HG03280 (cell line): ENCODE measurements around the gene APOBEC2.

Source experiments
- ATAC-seq: cut with Tn5 transposase; IDR thresholded peaks from one replicate; pipeline ENCODE4 v1.9.1; 2021; ENCODE audit warnings: mild to moderate bottlenecking, moderate library complexity; ENCODE audit not compliant: unreplicated experiment

Gene APOBEC2

GRCh38 chr6:41037107-41037900, 15.7 kb upstream of the APOBEC2 start:
- ATAC-seq, result no peak

DNA sequence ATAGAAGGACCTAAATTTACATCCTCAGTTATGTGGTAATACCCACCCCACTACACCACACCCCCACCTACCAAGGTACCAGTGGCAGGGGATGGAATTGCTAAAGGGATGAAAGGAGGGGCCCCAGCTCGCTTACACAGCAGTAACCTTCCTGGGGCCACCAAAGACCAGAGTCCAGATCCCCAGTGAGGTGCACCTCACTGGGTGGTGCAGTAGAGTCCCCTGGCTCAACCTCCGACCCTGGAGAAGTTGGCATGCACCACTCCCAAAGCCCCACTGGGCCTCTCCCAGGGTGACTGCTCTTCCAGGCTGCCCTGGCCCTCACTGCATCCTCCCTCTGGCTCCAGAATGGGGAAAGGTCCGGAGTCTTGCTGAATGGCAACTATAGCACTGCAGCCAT, 14.8 kb upstream of the APOBEC2 start:
- no peak for ATAC-seq

DNA sequence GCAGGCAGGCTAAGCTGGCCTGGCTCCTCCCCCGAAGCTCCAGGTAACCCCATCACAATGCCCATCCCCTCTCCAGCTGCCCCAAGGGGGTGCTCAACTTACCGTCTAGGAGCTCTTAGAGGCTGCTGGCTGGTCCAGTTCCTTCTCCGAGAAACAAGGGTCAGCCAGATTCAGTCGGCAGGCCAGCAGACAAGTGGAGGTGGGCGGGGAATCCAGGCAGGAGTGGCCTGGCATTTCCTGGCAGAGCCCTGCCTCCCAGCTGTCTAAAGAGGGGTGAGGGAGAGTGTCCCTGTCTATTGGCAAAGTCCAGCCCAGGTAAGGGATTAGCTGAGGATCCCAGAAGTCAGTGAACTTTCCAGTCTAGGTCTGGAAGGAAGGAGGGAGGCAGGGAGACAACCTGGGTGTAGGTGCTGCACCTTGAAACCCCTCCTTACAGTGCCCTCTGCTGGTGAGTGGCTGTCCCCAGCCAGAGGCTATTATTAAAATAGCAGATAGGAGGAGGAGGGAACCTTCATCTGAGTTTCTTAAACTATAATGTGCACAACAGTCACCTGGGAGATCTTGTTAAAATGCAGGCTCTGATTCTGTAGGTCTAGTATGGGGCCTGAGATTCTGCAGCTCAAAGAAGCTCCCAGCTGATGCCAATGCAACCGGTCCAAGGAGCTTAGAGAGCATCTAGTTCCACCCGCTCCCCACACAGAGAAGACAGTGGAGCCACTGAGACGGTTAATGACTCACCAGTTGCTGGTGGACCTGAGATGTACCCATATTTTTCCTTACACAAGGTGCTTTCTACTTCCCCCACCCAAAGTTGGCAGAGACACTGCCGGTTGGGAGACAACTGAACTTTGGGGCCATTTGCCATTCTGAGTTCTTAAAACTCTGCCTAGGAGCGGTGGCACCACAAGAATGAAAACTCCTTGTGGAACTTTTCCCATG, 13.7 kb upstream of the APOBEC2 start, which contains the start of gene UNC5CL:
UNC5CL (minus strand) TSS at position 162 of the 939 bp plus-strand sequence. CDS start 4,147 bp downstream, outside the sequence.
- ATAC-seq, result no peak

DNA sequence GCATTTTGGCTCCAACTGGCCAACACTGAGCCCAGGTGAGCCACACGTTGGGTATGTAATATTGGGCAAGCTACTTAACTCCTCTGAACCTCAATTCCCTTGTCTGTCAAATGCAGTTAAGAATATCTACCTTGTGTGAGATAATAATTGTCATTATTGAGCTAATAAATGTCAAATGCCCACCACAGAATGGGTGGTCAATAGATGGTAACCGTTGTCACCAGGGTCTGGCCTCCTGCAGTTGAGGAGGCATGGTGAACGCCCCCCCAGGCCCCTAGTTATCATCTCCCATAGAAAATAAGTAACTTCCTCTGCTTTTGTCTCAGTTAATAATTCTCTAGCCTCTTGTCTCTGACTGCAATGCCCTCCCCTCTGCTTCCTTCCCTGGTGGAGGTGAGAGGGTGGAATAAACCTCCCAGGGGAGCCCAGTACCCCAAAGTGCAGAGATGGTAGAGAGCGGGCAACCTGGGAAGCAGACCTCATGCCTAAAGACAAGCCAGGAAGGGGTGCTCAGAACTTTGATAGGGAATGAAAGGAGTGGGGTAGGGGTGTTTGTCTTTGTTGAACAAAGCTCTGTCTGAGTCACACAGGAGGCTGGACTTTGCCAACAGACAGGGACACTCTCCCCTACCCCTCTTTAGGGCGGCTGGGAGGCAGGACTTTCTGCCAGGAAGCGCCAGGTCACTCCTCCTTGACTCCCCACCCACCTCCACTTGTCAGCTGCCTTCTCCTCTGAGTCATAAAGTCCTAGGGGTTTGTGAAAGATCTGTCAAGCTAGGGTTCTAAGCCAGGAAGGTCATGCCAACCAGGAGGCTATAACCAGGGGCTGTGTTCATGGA, 12.7 kb upstream of the APOBEC2 start:
- ATAC-seq, result no peak

DNA sequence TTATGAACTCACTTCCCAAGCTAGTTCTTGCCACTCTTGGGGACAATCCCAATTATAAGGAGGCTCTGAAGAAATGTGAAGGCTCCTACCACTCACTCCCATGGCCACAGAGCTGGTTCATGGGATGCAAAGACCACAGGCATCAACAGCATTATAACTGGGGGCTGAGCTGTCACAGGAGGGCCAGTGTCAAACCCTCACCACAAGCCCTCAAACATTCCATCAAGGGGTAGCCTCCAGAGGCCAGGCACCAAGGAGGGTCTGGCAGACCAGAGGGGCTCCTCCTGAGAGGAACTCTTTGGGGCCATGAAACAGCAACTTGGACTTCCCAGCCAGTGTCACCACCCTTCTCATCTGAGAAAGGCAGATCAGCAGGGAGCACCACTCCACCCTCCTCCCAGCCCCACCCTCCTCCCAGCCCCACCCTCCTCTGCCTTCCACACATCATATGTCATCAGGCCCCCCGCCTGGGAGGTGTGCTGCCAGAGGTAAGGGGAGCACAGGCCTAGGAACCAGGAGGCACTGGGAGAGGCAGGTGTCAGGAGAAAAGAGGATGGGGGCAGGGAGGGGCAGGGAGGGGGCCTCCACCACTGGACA, 12.0 kb upstream of the APOBEC2 start:
- no peak for ATAC-seq

GRCh38 chr6:41042226-41043055, 10.6 kb upstream of the APOBEC2 start, which contains the start of gene TSPO2:
Gene TSPO2, plus strand, starts transcription at chr6:41042467. Its CDS starts 519 bp downstream, at chr6:41042986.
- no peak for ATAC-seq

GRCh38 chr6:41043151-41043550, 9.9 kb upstream of the APOBEC2 start:
- ATAC-seq, result no peak

DNA sequence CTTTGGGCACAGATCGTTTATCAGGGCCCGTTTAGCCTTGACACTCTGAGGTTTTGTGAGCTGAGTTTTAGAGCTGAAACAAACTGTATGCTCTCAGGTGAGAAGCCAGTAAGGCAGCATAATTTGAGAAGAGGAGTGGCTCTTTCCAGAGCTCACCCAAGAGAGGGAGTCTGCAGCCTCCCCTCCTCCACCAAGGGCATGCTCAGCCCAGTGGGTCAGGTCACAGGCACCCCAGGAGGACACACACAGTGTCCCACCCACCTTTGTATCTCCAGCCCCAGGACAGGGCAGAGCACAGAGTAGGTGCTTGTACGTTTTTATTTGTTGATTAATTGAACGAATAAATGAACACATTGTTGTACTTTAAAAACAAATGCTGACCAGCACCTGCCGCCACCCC, 7.3 kb upstream of the APOBEC2 start:
- no peak for ATAC-seq

- ATAC-seq, result no peak
These were observed 6.9 kb upstream of the APOBEC2 start for GRCh38 chr6:41046084-41046483.

DNA sequence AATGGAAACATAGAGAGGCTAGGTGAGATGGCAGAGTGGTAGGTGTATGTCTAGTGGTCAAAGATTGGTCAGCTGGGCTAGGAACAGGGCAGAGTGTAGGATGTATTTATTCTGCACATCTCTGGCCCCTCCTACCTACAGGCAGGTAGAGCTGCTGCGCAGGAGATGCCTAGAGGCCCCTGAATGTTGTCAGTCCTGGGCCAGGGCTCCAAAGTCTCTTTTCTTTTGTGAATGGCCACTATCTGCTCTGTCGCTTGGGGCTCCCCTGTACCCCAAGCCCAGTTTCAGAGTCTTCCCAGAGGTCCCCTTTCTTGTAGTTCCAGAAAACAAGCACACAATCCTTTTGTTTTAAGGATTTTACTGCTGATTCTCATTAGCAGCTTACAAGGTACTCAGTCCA, 5.7 kb upstream of the APOBEC2 start:
- no peak for ATAC-seq

- no peak for ATAC-seq
These were observed 5.0 kb upstream of the APOBEC2 start for GRCh38 chr6:41047745-41048732.

DNA sequence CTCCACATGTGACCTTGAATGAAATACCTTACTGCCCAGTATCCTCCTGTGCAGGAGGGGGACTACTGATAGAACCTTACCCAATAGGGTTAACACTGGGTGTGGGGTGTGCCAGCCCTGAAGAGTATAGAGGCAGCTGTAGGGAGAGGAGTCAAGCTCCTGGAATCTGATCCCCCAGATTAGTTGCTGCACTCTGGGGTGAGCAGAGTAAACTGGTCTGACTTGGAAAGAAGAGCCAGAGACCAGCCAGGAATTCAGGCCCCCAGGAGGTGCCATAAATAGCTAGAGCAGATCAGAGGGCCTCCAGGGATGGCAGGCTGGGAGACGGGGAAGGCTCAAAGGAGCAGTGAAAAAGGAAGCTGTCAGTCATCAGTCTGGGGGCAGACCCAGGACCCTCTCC, 3.5 kb upstream of the APOBEC2 start:
- no peak for ATAC-seq

- no peak for ATAC-seq
These were observed 3.0 kb upstream of the APOBEC2 start for GRCh38 chr6:41049955-41050354.

GRCh38 chr6:41050536-41050935, 2.5 kb upstream of the APOBEC2 start:
- no peak for ATAC-seq

DNA sequence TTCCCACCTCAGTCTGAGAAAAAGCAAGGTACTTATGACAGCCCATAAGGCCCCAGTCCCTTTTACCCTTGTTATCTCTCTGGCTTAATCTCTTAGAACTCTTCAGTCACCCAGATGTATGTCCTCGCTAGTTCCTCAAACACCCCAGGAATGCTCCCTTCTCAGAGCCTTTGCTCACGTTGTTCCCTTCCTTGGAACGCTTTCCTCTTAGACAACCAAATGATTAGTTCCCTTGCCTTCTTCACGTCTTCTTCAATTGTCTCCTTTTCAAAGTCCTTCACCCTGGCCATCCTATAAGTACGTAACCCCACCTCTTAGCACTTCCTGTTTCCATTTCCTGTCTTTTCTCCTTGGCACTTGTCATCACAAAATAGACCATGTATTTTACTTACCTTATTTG, 1.1 kb upstream of the APOBEC2 start:
- ATAC-seq, result no peak

GRCh38 chr6:41054511-41054910, 1.5 kb downstream of the APOBEC2 start:
- no peak for ATAC-seq

DNA sequence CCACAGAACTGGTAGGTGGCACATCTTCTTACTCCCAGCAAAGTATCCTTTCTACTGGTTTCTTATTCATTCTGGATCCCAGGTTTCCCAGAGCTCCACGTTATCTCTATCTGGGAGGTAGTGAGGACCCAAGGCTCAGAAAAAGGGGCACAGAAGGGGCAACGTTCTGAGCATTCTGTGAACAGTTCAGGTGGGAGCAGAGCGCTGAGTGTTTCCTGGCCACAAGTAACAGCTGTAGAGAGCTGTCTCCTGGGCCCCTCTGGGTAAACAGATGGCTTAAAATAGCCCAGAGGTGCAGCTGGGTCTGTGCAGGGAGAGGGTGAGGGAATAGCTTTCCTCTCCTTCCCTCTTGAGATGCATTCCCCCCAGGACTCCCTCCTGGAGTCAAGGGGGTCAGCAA, 2.1 kb downstream of the APOBEC2 start:
- no peak for ATAC-seq

DNA sequence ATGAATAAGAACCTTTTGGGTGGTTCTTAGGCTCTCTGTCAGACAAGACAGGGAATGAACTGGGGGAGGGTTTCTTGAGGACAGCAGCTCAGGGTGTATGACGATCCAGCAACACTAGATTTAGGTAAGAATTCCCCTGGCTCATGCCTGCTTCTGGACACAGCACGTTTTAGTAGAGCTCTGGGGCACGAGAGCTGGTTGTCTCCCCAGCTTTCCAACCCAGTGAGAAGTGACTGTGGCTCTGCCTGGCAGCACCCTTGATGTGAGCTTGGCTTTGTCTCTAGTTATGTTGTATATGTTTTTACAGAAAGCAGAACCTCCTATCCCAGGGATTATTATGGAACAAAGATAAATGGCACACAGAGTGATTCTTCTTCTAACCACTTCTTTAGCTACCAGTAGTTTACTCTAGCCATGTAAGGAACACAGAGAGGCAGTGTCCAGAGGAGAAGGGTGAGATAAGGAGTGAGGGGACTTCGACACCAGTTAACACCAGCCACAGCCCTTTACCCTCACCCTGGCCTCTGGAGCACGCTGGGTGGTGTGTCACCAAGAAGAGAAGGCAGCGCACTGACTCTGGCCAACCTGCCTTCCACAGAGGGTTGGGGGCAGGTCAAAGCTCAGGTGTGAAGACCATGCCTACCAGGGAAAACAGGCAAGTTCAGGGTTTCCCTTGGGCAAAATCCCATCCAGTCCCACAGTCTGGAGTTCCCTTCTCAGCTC, 3.9 kb downstream of the APOBEC2 start:
- no peak for ATAC-seq
